H9 (cell line): Measurements from ENCODE around the gene FAM13C. TPM values are rescaled to one million over a fixed set of nuclear protein-coding genes. Genes with fewer than 3 reads are reported as not detected.

Experiments
- DNase-seq: peaks from one replicate; pipeline ENCODE4 v3.0.0-alpha.2; 2017
- H2AFZ ChIP-seq: one replicate; pipeline ENCODE4 v1.6.1; 2013; ENCODE audit warnings: mild to moderate bottlenecking, low read length, control low read depth, moderate library complexity
- H2AK5ac ChIP-seq: 2 replicates; pipeline ENCODE4 v1.6.1; 2013; ENCODE audit warnings: low read length, control low read depth, mixed read lengths; ENCODE audit not compliant: insufficient read length
- H2BK120ac ChIP-seq: one replicate; pipeline ENCODE4 v1.6.1; 2013; ENCODE audit warnings: low read depth, mild to moderate bottlenecking, low read length, control low read depth, inconsistent platforms; ENCODE audit not compliant: poor library complexity, severe bottlenecking
- H2BK12ac ChIP-seq: 2 replicates; pipeline ENCODE4 v1.6.1; 2013; ENCODE audit warnings: low read length, control low read depth, mixed read lengths, low read depth; ENCODE audit not compliant: insufficient read length
- H2BK15ac ChIP-seq: 2 replicates; pipeline ENCODE4 v1.6.1; 2013; ENCODE audit warnings: low read depth, low read length, control low read depth
- H2BK20ac ChIP-seq: one replicate; pipeline ENCODE4 v1.6.1; 2013; ENCODE audit warnings: low read depth, mild to moderate bottlenecking, low read length, control low read depth, inconsistent platforms; ENCODE audit not compliant: poor library complexity, severe bottlenecking
- H2BK5ac ChIP-seq: 2 replicates; pipeline ENCODE4 v1.6.1; 2013; ENCODE audit warnings: low read length, control low read depth, mixed read lengths; ENCODE audit not compliant: insufficient read length
- H3K14ac ChIP-seq: 2 replicates; pipeline ENCODE4 v1.6.1; 2013; ENCODE audit warnings: low read length, control low read depth; ENCODE audit not compliant: insufficient read depth
- H3K18ac ChIP-seq: 2 replicates; pipeline ENCODE4 v1.6.1; 2013; ENCODE audit warnings: low read depth, mild to moderate bottlenecking, mixed read lengths, low read length, control low read depth; ENCODE audit not compliant: insufficient read length
- H3K23ac ChIP-seq: 2 replicates; pipeline ENCODE4 v1.6.1; 2013; ENCODE audit warnings: low read length, control low read depth, mixed read lengths, low read depth; ENCODE audit not compliant: insufficient read length
- H3K23me2 ChIP-seq: 2 replicates; pipeline ENCODE4 v1.6.1; 2013; ENCODE audit warnings: low read depth, mild to moderate bottlenecking, mixed read lengths, low read length, control low read depth; ENCODE audit not compliant: insufficient read length, poor library complexity, severe bottlenecking
- H3K27ac ChIP-seq: 2 replicates; pipeline ENCODE4 v1.5.1; 2013; ENCODE audit warnings: low read length, control low read depth, mixed read lengths, low read depth; ENCODE audit not compliant: insufficient read length
- H3K27me3 ChIP-seq: 2 replicates; pipeline ENCODE4 v1.6.1; 2013; ENCODE audit warnings: low read length, control low read depth, inconsistent platforms; ENCODE audit not compliant: insufficient read depth
- H3K4ac ChIP-seq: 2 replicates; pipeline ENCODE4 v1.6.1; 2013; ENCODE audit warnings: low read depth, mild to moderate bottlenecking, control low read depth, inconsistent platforms, low read length, moderate library complexity
- H3K4me1 ChIP-seq: 2 replicates; pipeline ENCODE4 v1.6.1; 2013; ENCODE audit warnings: low read length, control low read depth, inconsistent platforms; ENCODE audit not compliant: insufficient read depth
- H3K4me2 ChIP-seq: 2 replicates; pipeline ENCODE4 v1.6.1; 2013; ENCODE audit warnings: low read length, control low read depth, mixed read lengths; ENCODE audit not compliant: insufficient read length, insufficient read depth
- H3K56ac ChIP-seq: 2 replicates; pipeline ENCODE4 v1.6.1; 2013; ENCODE audit warnings: low read depth, mild to moderate bottlenecking, mixed read lengths, low read length, control low read depth; ENCODE audit not compliant: insufficient read length
- H3K79me1 ChIP-seq: 2 replicates; pipeline ENCODE4 v1.6.1; 2013; ENCODE audit warnings: low read depth, mild to moderate bottlenecking, moderate library complexity, low read length, control low read depth, inconsistent platforms; ENCODE audit not compliant: insufficient read depth, poor library complexity, severe bottlenecking
- H3K79me2 ChIP-seq: 2 replicates; pipeline ENCODE4 v1.6.1; 2013; ENCODE audit warnings: low read length, control low read depth, inconsistent platforms; ENCODE audit not compliant: insufficient read depth
- H3K9ac ChIP-seq: 2 replicates; pipeline ENCODE4 v1.6.1; 2013; ENCODE audit warnings: low read length, control low read depth, mixed read lengths; ENCODE audit not compliant: insufficient read length; ENCODE audit errors: extremely low read depth
- H3K9me3 ChIP-seq: one replicate; pipeline ENCODE4 v1.6.1; 2013; ENCODE audit warnings: low read depth, low read length, inconsistent platforms; ENCODE audit not compliant: control insufficient read depth
- H3T11ph ChIP-seq: one replicate; pipeline ENCODE4 v1.6.1; 2013; ENCODE audit warnings: mild to moderate bottlenecking, low read length, control low read depth, inconsistent platforms
- H4K20me1 ChIP-seq: one replicate; pipeline ENCODE4 v1.6.1; 2013; ENCODE audit not compliant: control insufficient read depth, insufficient read length, insufficient read depth
- H4K5ac ChIP-seq: 2 replicates; pipeline ENCODE4 v1.6.1; 2013; ENCODE audit warnings: low read depth, mild to moderate bottlenecking, mixed read lengths, low read length, control low read depth; ENCODE audit not compliant: insufficient read length
- H4K8ac ChIP-seq: replicated peaks from 2 replicates; pipeline ENCODE4 v1.6.1; 2013; ENCODE audit warnings: low read length, control low read depth, mixed read lengths, low read depth; ENCODE audit not compliant: insufficient read length
- H4K91ac ChIP-seq: 2 replicates; pipeline ENCODE4 v1.6.1; 2013; ENCODE audit warnings: low read depth, mild to moderate bottlenecking, moderate library complexity, mixed read lengths, low read length, control low read depth; ENCODE audit not compliant: insufficient read length
- H3K27ac Mint-ChIP-seq, 3 experiments: 2 replicates in 2 of 3; 3 replicates in 1 of 3; pipeline ENCODE4 v1.8.0; 2020 to 2021; ENCODE audit warnings: mixed read lengths in 3 of 3, mild to moderate bottlenecking in 1 of 3, moderate library complexity in 1 of 3
- H3K27me3 Mint-ChIP-seq: 2 replicates; pipeline ENCODE4 v1.8.0; 2021; ENCODE audit warnings: low read depth, mild to moderate bottlenecking, moderate library complexity, mixed read lengths
- H3K36me3 Mint-ChIP-seq, 3 experiments: 2 replicates in 2 of 3; 3 replicates in 1 of 3; pipeline ENCODE4 v1.8.0; 2020 to 2021; ENCODE audit warnings: low read depth in 3 of 3, mixed read lengths in 3 of 3; ENCODE audit not compliant: insufficient read depth in 1 of 3
- H3K4me1 Mint-ChIP-seq, 2 experiments: 2 replicates each; pipeline ENCODE4 v1.8.0; 2020; ENCODE audit warnings: mixed read lengths in 2 of 2
- H3K4me3 Mint-ChIP-seq, 2 experiments: 2 replicates in 1 of 2; 3 replicates in 1 of 2; pipeline ENCODE4 v1.8.0; 2020 to 2021; ENCODE audit warnings: mild to moderate bottlenecking in 2 of 2, mixed read lengths in 2 of 2, moderate library complexity in 1 of 2
- H3K9me3 Mint-ChIP-seq, 2 experiments: 2 replicates in 1 of 2; 3 replicates in 1 of 2; pipeline ENCODE4 v1.8.0; 2020; ENCODE audit warnings: mild to moderate bottlenecking in 2 of 2, mixed read lengths in 2 of 2, moderate library complexity in 1 of 2
- CTCF ChIP-seq: fragments of 200-600 bp; sonication (generic); conservative IDR thresholded peaks from 3 replicates; pipeline ENCODE4 v1.8.0; 2021; ENCODE audit warnings: antibody characterized with exemption, mild to moderate bottlenecking
- WGBS: extraction: QIAGEN DNeasy Blood & Tissue Kit; methylation state at CpG from one replicate; pipeline ENCODE4 v1.1.7; 2013; ENCODE audit warnings: missing lambda C conversion rate, low lambda C conversion rate, mixed read lengths; ENCODE audit not compliant: insufficient read length; ENCODE audit errors: extremely low coverage; 5-methylcytosine and 5-hydroxymethylcytosine counted together
- total RNA-seq: library from RNA; stranded (reverse); gene quantifications from 2 replicates; pipeline ENCODE4 v1.2.1, GENCODE V29; 2021

The FAM13C gene
- total RNA-seq, 1 experiment from 2014 or later = 0.31 TPM

DNA sequence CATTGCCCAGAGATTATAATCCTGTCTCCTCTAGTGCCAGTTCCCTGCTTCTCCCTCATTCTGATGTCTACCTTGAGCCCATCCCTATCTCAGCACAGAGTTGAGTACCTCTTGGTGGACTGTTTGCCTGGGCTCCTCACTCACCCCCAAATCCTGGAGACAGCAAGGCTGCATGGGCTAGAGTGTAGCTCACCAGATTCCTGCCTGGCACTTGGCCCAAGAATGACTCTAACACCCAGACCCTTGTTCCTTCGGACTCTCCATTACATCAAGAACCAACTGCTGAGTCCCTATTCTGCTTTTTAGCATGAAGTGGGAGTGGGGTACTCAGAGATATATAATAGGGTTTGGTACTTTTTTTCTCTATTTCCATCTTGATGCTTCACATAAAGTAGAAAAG lies 22.1 kb downstream of the FAM13C start:
- peaks cover 47% of the 10 kb centered on the region for H3K27me3 Mint-ChIP-seq
- no peak overlapping the region for H4K91ac ChIP-seq
- H3K18ac ChIP-seq = no peak overlapping the region
- no peaks in the 10 kb centered on the region for H3K4me1 ChIP-seq
- no peak overlapping the region for H3K27ac Mint-ChIP-seq
- H2BK15ac ChIP-seq = no peak overlapping the region
- peaks cover 0 to 12% of the 10 kb centered on the region in 2 experiments; a peak in 1 of 4 replicates for H3K4me1 Mint-ChIP-seq
- H3K23ac ChIP-seq = no peak overlapping the region
- H3K9ac ChIP-seq = no peak overlapping the region
- no peak overlapping the region for H2BK12ac ChIP-seq
- no peaks in the 10 kb centered on the region for H3K79me1 ChIP-seq
- no peak overlapping the region for H3K56ac ChIP-seq
- no peak overlapping the region for H2BK20ac ChIP-seq
- WGBS = no CpG with 5 or more reads among the region's 1 CpG
- no peak overlapping the region for H2AFZ ChIP-seq
- H3K79me2 ChIP-seq = no peaks in the 10 kb centered on the region
- H2BK120ac ChIP-seq = no peak overlapping the region
- no peak overlapping the region for H3K4ac ChIP-seq
- H3K9me3 Mint-ChIP-seq = peaks cover 2 to 3% of the 10 kb centered on the region in 2 experiments; a peak in 2 of 5 replicates
- no peak overlapping the region for H4K5ac ChIP-seq
- no peak overlapping the region for H3K27ac ChIP-seq
- no peak for TF ChIP-seq CTCF
- no peaks in the 10 kb centered on the region for H4K20me1 ChIP-seq
- H2BK5ac ChIP-seq = no peak overlapping the region
- H3K14ac ChIP-seq = no peak overlapping the region
- DNase-seq = no peak
- H3K4me2 ChIP-seq = no peak overlapping the region
- H3T11ph ChIP-seq = no peak overlapping the region
- peaks cover 10% of the 10 kb centered on the region; the same call in 1 of the 2 replicates for H3K27me3 ChIP-seq
- H3K36me3 Mint-ChIP-seq = no peaks in the 10 kb centered on the region
- H2AK5ac ChIP-seq = no peak overlapping the region
- no peak overlapping the region for H3K4me3 Mint-ChIP-seq
- no peaks in the 10 kb centered on the region for H3K9me3 ChIP-seq
- H3K23me2 ChIP-seq = no peaks in the 10 kb centered on the region
- no peak overlapping the region for H4K8ac ChIP-seq
